ENCODE results near the gene ATP1A1.

ATP1A1 gene

DNA sequence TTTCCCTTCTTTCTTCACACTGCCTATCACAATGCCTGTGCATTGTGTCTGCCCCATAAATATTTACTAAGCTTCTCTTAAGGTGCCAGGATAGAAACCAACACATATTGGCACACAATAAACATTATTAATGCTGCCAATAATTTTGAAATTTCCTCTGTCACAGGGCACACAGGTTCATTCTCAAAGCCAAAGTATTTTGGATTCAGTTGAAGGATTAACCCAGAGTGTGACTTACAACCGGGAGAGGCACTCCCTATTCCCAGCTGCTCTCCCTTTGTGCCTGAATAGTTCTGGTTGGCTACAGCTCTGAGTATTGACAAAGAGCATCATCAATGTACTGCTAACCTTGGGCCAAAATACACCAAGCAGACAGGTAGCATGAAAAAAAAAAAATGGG, 46.6 kb upstream of the ATP1A1 start:
- TF ChIP-seq, protein P1, sequence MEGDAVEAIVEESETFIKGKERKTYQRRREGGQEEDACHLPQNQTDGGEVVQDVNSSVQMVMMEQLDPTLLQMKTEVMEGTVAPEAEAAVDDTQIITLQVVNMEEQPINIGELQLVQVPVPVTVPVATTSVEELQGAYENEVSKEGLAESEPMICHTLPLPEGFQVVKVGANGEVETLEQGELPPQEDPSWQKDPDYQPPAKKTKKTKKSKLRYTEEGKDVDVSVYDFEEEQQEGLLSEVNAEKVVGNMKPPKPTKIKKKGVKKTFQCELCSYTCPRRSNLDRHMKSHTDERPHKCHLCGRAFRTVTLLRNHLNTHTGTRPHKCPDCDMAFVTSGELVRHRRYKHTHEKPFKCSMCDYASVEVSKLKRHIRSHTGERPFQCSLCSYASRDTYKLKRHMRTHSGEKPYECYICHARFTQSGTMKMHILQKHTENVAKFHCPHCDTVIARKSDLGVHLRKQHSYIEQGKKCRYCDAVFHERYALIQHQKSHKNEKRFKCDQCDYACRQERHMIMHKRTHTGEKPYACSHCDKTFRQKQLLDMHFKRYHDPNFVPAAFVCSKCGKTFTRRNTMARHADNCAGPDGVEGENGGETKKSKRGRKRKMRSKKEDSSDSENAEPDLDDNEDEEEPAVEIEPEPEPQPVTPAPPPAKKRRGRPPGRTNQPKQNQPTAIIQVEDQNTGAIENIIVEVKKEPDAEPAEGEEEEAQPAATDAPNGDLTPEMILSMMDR (IDR thresholded peaks at IDR 0.05; ENCODE audit: poor library complexity, severe bottlenecking) = no peak
- no peaks in the 10 kb centered on the region for H3K27me3 ChIP-seq (ENCODE audit: insufficient read depth, poor library complexity, severe bottlenecking)
- no peaks in the 10 kb centered on the region for H3K9me3 ChIP-seq (ENCODE audit: severe bottlenecking)
- ATAC-seq (ENCODE audit: low read depth) (no peak), DNase-seq (ENCODE audit: low spot score) (no peak)
- no peaks in the 10 kb centered on the region for H3K36me3 ChIP-seq (ENCODE audit: low read depth)
- no peak overlapping the region for H3K4me3 ChIP-seq (ENCODE audit: severe bottlenecking)
- no peak overlapping the region for H3K27ac ChIP-seq (ENCODE audit: poor library complexity, severe bottlenecking)
- peaks cover 8% of the 10 kb centered on the region for H3K4me1 ChIP-seq (ENCODE audit: insufficient read depth, poor library complexity, severe bottlenecking)

DNA sequence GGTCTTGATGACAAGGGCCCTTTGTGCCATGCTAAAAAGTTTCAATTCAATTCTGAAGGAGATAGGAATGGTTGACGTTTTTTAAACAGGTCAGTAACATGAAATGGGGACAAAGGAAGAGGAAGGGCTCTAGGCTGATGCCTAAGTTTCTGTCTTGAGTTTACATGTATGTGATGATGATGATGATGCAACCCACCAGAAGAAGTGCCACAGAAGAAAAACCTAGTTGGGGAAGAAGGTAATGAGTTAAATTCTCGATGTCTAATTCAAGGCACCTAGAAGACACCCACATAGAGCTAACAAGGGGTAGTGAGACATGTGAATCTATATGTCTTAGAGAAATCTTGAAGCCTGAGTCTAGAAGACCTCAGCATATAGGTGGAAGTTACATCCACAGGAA, 44.4 kb upstream of the ATP1A1 start:
- Histone ChIP-seq H3K27me3 (ENCODE audit: insufficient read depth, poor library complexity, severe bottlenecking) (no peaks in the 10 kb centered on the region), H3K36me3 (ENCODE audit: low read depth) (no peaks in the 10 kb centered on the region), H3K4me3 (ENCODE audit: severe bottlenecking) (no peak overlapping the region), H3K4me1 (ENCODE audit: insufficient read depth, poor library complexity, severe bottlenecking) (peaks cover 8% of the 10 kb centered on the region), H3K9me3 (ENCODE audit: severe bottlenecking) (no peaks in the 10 kb centered on the region), H3K27ac (ENCODE audit: poor library complexity, severe bottlenecking) (no peak overlapping the region)
- ATAC-seq (ENCODE audit: low read depth) = no peak
- TF ChIP-seq, protein P1 (IDR thresholded peaks at IDR 0.05; ENCODE audit: poor library complexity, severe bottlenecking) = no peak
- DNase-seq (ENCODE audit: low spot score) = no peak

DNA sequence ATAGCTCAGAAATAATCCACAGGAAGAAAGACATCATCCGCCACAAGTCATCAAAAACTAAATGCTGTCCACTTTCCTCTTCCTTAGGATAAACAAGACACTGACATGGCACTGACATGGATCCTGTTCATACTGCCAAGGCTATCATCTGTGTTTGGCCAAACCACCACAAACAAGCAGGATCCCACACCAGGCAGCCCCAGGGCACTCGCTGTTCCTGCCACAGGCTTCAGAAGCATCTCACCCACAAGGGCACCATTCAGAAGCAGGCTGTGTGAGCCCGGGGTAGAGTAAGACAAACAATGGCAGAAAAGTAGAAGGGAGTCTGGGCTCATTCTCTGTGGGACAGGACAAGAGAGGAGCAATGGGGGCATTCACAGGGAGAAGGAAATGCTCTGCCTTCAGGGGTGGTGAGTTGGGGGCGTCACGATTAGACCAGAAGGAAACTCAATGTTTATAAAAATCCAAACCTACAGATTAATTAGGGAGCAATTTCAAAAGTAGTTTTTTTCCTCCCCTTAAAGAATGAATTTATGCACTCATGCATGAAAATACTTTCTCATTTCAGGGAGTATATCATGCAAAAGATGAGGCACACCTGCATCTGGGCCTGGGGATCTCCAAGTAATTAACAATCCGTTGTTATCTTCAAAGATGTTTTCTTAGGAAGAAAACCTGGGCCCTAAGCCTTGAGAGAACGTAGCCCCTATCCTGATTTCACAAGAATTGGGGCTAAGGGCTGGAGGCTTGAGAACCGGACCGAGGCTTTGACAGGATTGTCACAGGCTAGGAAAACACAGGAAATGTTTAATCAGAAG, 43.3 kb upstream of the ATP1A1 start:
- H3K27ac ChIP-seq (ENCODE audit: poor library complexity, severe bottlenecking) = peak overlapping the region; percentile 12
- no peaks in the 10 kb centered on the region for H3K27me3 ChIP-seq (ENCODE audit: insufficient read depth, poor library complexity, severe bottlenecking)
- peaks cover 12% of the 10 kb centered on the region for H3K4me1 ChIP-seq (ENCODE audit: insufficient read depth, poor library complexity, severe bottlenecking)
- H3K36me3 ChIP-seq (ENCODE audit: low read depth) = no peaks in the 10 kb centered on the region
- H3K9me3 ChIP-seq (ENCODE audit: severe bottlenecking) = no peaks in the 10 kb centered on the region
- ATAC-seq (ENCODE audit: low read depth) = no peak; the same call in 2 of the 3 replicates
- H3K4me3 ChIP-seq (ENCODE audit: severe bottlenecking) = no peak overlapping the region
- no peak for DNase-seq (ENCODE audit: low spot score)
- TF ChIP-seq, protein P1 (IDR thresholded peaks at IDR 0.05; ENCODE audit: poor library complexity, severe bottlenecking) = no peak

DNA sequence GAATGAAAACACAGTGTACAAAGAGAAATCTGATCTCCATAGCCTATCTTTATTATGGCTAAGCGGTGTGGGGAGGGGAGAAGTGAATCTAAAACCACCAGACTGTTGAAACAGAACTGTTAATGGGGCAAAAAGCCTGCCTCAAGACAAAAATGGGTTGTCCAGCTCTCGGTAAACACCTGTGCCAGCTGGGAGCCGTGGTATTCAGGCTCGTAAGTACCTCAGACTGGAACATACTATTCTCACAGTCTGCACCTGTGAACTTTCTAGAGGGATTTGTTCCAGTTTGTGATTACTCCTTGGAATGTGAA, 42.7 kb upstream of the ATP1A1 start:
- ATAC-seq (ENCODE audit: low read depth) = peak; percentile 52

More for the DNA sequence above, 42.7 kb upstream of the ATP1A1 start:
- DNase-seq (ENCODE audit: low spot score) = no peak
- no peak overlapping the region for H3K4me3 ChIP-seq (ENCODE audit: severe bottlenecking)
- H3K9me3 ChIP-seq (ENCODE audit: severe bottlenecking) = no peaks in the 10 kb centered on the region
- TF ChIP-seq, protein P1 (IDR thresholded peaks at IDR 0.05; ENCODE audit: poor library complexity, severe bottlenecking) = no peak
- H3K27ac ChIP-seq (ENCODE audit: poor library complexity, severe bottlenecking) = peak overlapping the region; percentile 12
- H3K27me3 ChIP-seq (ENCODE audit: insufficient read depth, poor library complexity, severe bottlenecking) = no peaks in the 10 kb centered on the region
- H3K4me1 ChIP-seq (ENCODE audit: insufficient read depth, poor library complexity, severe bottlenecking) = peaks cover 12% of the 10 kb centered on the region
- H3K36me3 ChIP-seq (ENCODE audit: low read depth) = no peaks in the 10 kb centered on the region

All from RWPE2 (cell line).